HCT116 (cell line): ENCODE results near the gene ANKS1A. TPM values are rescaled to one million over a fixed set of nuclear protein-coding genes. Genes with fewer than 3 reads are reported as not detected.

Experiments
- ATAC-seq: fragments of 200-7000 bp; cut with Tn5 transposase; 2 replicates; pipeline ENCODE4 v1.9.1; 2020; ENCODE audit warnings: mild to moderate bottlenecking, moderate library complexity
- BruUV-seq: library from RNA; stranded (reverse); fragments of 400-500 nt; replicated peaks from 2 replicates; lab custom pipeline; 2021; lab: Mats Ljungman, UMichigan
- CTCF ChIA-PET: fragments of 300-600 bp; sonication (Branson Sonifier 250); formaldehyde crosslinking; loops from one replicate; lab custom pipeline; 2021; ENCODE audit warnings: antibody characterized with exemption; lab: Charles Lee
- POLR2A ChIA-PET: fragments of 300-600, 350-600 bp; sonication (Branson Sonifier 250); formaldehyde crosslinking; loops from one replicate; lab custom pipeline; 2021; ENCODE audit warnings: antibody characterized with exemption; lab: Charles Lee
- RAD21 ChIA-PET, 2 experiments: fragments of 300-600 bp; sonication (Branson Sonifier 250); formaldehyde crosslinking; loops; one replicate each; lab custom pipeline; 2023; ENCODE audit warnings: low total read pairs in 2 of 2; ENCODE audit not compliant: uncharacterized antibody in 2 of 2, unreplicated experiment in 2 of 2, low non-redundant PET in 1 of 2; lab: Charles Lee
- DNase-seq: peaks from one replicate; pipeline ENCODE4 v3.0.0-alpha.2; 2010; ENCODE audit warnings: low read depth, low spot score
- H2AFZ ChIP-seq: fragments of 200-600 bp; shearing (Covaris generic), sonication (generic); 2 replicates; pipeline ENCODE4 v1.6.1; 2017; ENCODE audit warnings: low read depth, mixed run types, mixed read lengths, antibody characterized with exemption, low read length; ENCODE audit not compliant: poor library complexity, severe bottlenecking
- H3K27ac ChIP-seq: 2 replicates; pipeline ENCODE4 v1.5.1; 2012; ENCODE audit warnings: low read depth, low read length
- H3K27me3 ChIP-seq: fragments of 200-600 bp; sonication (generic); 2 replicates; pipeline ENCODE4 v1.6.1; 2016; ENCODE audit warnings: mixed run types, low read length, mixed read lengths; ENCODE audit not compliant: insufficient read depth
- H3K36me3 ChIP-seq, 2 experiments: fragments of 200-500 bp in 1 of 2; fragments of 200-600 bp in 1 of 2; sonication (Bioruptor generic) in 1 of 2; sonication (generic) in 1 of 2; 2 replicates each; pipeline versions ENCODE4 v1.5.1 to v1.6.1; 2014 to 2016; ENCODE audit warnings: low read length in 2 of 2, inconsistent platforms in 1 of 2, mixed read lengths in 1 of 2, mixed run types in 1 of 2; ENCODE audit not compliant: insufficient read depth in 2 of 2, control insufficient read depth in 1 of 2
- H3K4me1 ChIP-seq, 2 experiments: fragments of 200-600 bp in 1 of 2; sonication (generic) in 1 of 2; 2 replicates each; pipeline versions ENCODE4 v1.5.1 to v1.6.1; 2012 to 2017; ENCODE audit warnings: low read length in 2 of 2, inconsistent platforms in 1 of 2, mild to moderate bottlenecking in 1 of 2, mixed read lengths in 1 of 2, mixed run types in 1 of 2, moderate library complexity in 1 of 2; ENCODE audit not compliant: insufficient read depth in 2 of 2, control insufficient read depth in 1 of 2
- H3K4me2 ChIP-seq: fragments of 200-600 bp; sonication (generic); 2 replicates; pipeline ENCODE4 v1.6.1; 2017; ENCODE audit warnings: mixed run types, low read length, mixed read lengths
- H3K4me3 ChIP-seq, 2 experiments: fragments of 200-600 bp in 1 of 2; sonication (generic) in 1 of 2; replicated peaks in 1 of 2; 2 replicates each; pipeline ENCODE4 v1.5.1; 2011 to 2016; ENCODE audit warnings: low read length in 2 of 2, control low read depth in 1 of 2, low read depth in 1 of 2, mild to moderate bottlenecking in 1 of 2, mixed read lengths in 1 of 2, mixed run types in 1 of 2
- H3K79me2 ChIP-seq: fragments of 200-600 bp; sonication (generic); 2 replicates; pipeline ENCODE4 v1.6.1; 2017; ENCODE audit warnings: mild to moderate bottlenecking, mixed run types, low read length, moderate library complexity, mixed read lengths; ENCODE audit not compliant: insufficient read depth
- H3K9ac ChIP-seq: fragments of 200-600 bp; sonication (generic); 2 replicates; pipeline ENCODE4 v1.6.1; 2016; ENCODE audit warnings: low read length, mixed read lengths
- H3K9me2 ChIP-seq: fragments of 200-600 bp; sonication (generic), shearing (Covaris generic); 2 replicates; pipeline ENCODE4 v1.6.1; 2017; ENCODE audit warnings: mixed run types, mild to moderate bottlenecking, moderate library complexity; ENCODE audit not compliant: insufficient read depth
- H3K9me3 ChIP-seq, 2 experiments: fragments of 200-500 bp in 1 of 2; fragments of 200-600 bp in 1 of 2; sonication (Bioruptor generic) in 1 of 2; sonication (generic) in 1 of 2; 2 replicates each; pipeline ENCODE4 v1.6.1; 2014 to 2017; ENCODE audit warnings: low read length in 2 of 2, mixed read lengths in 2 of 2, inconsistent platforms in 1 of 2, low read depth in 1 of 2, mild to moderate bottlenecking in 1 of 2, mixed run types in 1 of 2, moderate library complexity in 1 of 2; ENCODE audit not compliant: control insufficient read depth in 1 of 2, insufficient read depth in 1 of 2
- H4K20me1 ChIP-seq: fragments of 200-600 bp; sonication (generic), shearing (Covaris generic); 2 replicates; pipeline ENCODE4 v1.6.1; 2017; ENCODE audit warnings: mixed run types, mild to moderate bottlenecking, moderate library complexity; ENCODE audit not compliant: insufficient read depth
- CBX3 ChIP-seq: IDR thresholded peaks from 2 replicates; pipeline ENCODE4 v1.6.1; 2012; ENCODE audit warnings: low read depth
- CEBPB ChIP-seq: IDR thresholded peaks from 2 replicates; pipeline ENCODE4 v1.6.1; 2012; ENCODE audit warnings: low read depth
- ELF1 ChIP-seq: IDR thresholded peaks from 2 replicates; pipeline ENCODE4 v1.6.1; 2012; ENCODE audit warnings: low read depth, borderline replicate concordance
- EZH2phosphoT487 ChIP-seq: fragments of 200-600 bp; IDR thresholded peaks from 2 replicates; pipeline ENCODE4 v1.6.1; 2018; ENCODE audit warnings: antibody characterized with exemption, borderline replicate concordance
- FOSL1 ChIP-seq: IDR thresholded peaks from 2 replicates; pipeline ENCODE4 v1.6.1; 2012; ENCODE audit warnings: low read depth
- RAD21 ChIP-seq: IDR thresholded peaks from 2 replicates; pipeline ENCODE4 v1.6.1; 2012; ENCODE audit warnings: low read depth, mild to moderate bottlenecking
- SIN3A ChIP-seq: IDR thresholded peaks from 2 replicates; pipeline ENCODE4 v1.6.1; 2012; ENCODE audit warnings: low read depth
- SRF ChIP-seq: IDR thresholded peaks from 2 replicates; pipeline ENCODE4 v1.6.1; 2012; ENCODE audit warnings: low read depth
- TCF7L2 ChIP-seq: IDR thresholded peaks from 2 replicates; pipeline ENCODE4 v1.7.0; 2011; ENCODE audit warnings: borderline replicate concordance, inconsistent platforms; ENCODE audit not compliant: insufficient read depth, insufficient read length; ENCODE audit errors: extremely low read depth
- YY1 ChIP-seq: IDR thresholded peaks from 2 replicates; pipeline ENCODE4 v1.6.1; 2011; ENCODE audit warnings: low read length, low read depth, moderate library complexity, mild to moderate bottlenecking; ENCODE audit not compliant: insufficient replicate concordance; ENCODE audit errors: extremely low read depth
- ZFX ChIP-seq: fragments of 450-650 bp; IDR thresholded peaks from 2 replicates; pipeline ENCODE4 v1.6.1; 2017
- ZNF274 ChIP-seq: fragments of 200-500 bp; sonication (Bioruptor generic); IDR thresholded peaks from 2 replicates; pipeline ENCODE4 v1.6.1; 2014; ENCODE audit warnings: mild to moderate bottlenecking, low read depth, low read length, inconsistent platforms
- intact Hi-C: fragments of 100-400 bp; cut with micrococcal nuclease; formaldehyde crosslinking; loops from 2 replicates; pipeline ENCODE4 v1.10.0; 2022
- total RNA-seq: library from RNA; stranded (reverse); gene quantifications from one replicate; pipeline ENCODE4 v1.2.1, GENCODE V29; 2021; ENCODE audit not compliant: unreplicated experiment
- TF ChIP-seq, protein P1 (sequence below): IDR thresholded peaks from 2 replicates; pipeline ENCODE4 v1.6.1; 2012
- TF ChIP-seq, protein P2 (sequence below), 3 experiments: fragments of 200-600 bp in 1 of 3; sonication (generic) in 1 of 3; IDR thresholded peaks in 2 of 3; conservative IDR thresholded peaks in 1 of 3; 2 replicates each; pipeline ENCODE4 v1.5.1; 2012 to 2017; ENCODE audit warnings: low read depth in 2 of 3, low read length in 2 of 3, antibody characterized with exemption in 1 of 3, borderline replicate concordance in 1 of 3, control low read depth in 1 of 3, mild to moderate bottlenecking in 1 of 3, mixed read lengths in 1 of 3, mixed run types in 1 of 3, moderate library complexity in 1 of 3; ENCODE audit not compliant: insufficient read depth in 1 of 3

The ANKS1A gene
- total RNA-seq, 1 experiment from 2014 or later, result 20.6 TPM

DNA sequence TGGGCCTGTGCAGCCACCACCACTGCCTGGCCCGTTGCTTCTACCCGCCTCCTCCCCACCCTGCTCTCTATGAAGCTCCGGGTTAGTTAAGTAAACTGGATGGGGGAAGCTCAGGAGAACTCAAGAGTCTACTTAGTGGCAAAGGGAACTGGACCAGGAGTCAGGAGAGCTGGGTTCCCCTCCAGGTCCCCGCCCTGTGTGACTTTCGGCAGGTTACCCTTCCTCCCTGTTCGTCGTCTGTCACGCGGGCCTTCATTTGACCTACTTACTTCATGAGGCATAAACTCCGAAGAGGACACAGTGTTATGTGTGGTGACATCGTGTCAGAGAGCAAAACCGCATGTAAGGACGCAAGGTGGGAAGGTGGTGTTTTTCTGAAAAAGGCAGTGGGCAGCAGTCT is 176.8 kb downstream of the ANKS1A start:
- H3K4me1 ChIP-seq, result no peaks in the 10 kb centered on the region
- ATAC-seq (no peak), DNase-seq (no peak)
- BruUV-seq, result no TSS peak
- no peak overlapping the region for H3K4me3 ChIP-seq
- H3K9me2 ChIP-seq, result no peaks in the 10 kb centered on the region
- ChIA-PET RAD21 (no interaction called here), CTCF (no interaction called here), POLR2A (no interaction called here)
- H3K9me3 ChIP-seq, result no peaks in the 10 kb centered on the region
- H3K36me3 ChIP-seq, result peaks cover under 1 to 1% of the 10 kb centered on the region in 2 experiments; a peak in 2 of 4 replicates
- no peaks in the 10 kb centered on the region for H4K20me1 ChIP-seq
- H3K4me2 ChIP-seq, result no peak overlapping the region
- H3K79me2 ChIP-seq, result no peaks in the 10 kb centered on the region
- intact Hi-C loops, result no loop called here
- H3K9ac ChIP-seq, result no peak overlapping the region
- H2AFZ ChIP-seq, result no peak overlapping the region
- no peak overlapping the region for H3K27ac ChIP-seq
- no peaks in the 10 kb centered on the region for H3K27me3 ChIP-seq
- TF ChIP-seq CBX3 (no peak), TCF7L2 (no peak), SIN3A (no peak), YY1 (no peak), ZNF274 (no peak), SRF (no peak), ZFX (no peak), ELF1 (no peak), EZH2phosphoT487 (no peak), CEBPB (no peak), FOSL1 (no peak), RAD21 (no peak)
- TF ChIP-seq, protein P1, sequence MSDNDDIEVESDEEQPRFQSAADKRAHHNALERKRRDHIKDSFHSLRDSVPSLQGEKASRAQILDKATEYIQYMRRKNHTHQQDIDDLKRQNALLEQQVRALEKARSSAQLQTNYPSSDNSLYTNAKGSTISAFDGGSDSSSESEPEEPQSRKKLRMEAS, result no peak
- TF ChIP-seq, protein P2, sequence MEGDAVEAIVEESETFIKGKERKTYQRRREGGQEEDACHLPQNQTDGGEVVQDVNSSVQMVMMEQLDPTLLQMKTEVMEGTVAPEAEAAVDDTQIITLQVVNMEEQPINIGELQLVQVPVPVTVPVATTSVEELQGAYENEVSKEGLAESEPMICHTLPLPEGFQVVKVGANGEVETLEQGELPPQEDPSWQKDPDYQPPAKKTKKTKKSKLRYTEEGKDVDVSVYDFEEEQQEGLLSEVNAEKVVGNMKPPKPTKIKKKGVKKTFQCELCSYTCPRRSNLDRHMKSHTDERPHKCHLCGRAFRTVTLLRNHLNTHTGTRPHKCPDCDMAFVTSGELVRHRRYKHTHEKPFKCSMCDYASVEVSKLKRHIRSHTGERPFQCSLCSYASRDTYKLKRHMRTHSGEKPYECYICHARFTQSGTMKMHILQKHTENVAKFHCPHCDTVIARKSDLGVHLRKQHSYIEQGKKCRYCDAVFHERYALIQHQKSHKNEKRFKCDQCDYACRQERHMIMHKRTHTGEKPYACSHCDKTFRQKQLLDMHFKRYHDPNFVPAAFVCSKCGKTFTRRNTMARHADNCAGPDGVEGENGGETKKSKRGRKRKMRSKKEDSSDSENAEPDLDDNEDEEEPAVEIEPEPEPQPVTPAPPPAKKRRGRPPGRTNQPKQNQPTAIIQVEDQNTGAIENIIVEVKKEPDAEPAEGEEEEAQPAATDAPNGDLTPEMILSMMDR (IDR thresholded peaks at IDR 0.05 in 2 of 3, conservative IDR thresholded peaks at IDR 0.05 in 1 of 3; ENCODE audit: borderline replicate concordance in 1 of 3, insufficient read depth in 1 of 3, low read depth in 2 of 3, low read length in 2 of 3), result no peak
